Measurements from ENCODE around the gene EHBP1.
A peak's percentile ranks its signal among the peaks of the same experiment; 100 is the strongest.
"Not testable (repeated sequence)": the region's sequence is repeated elsewhere in the genome, so short reads cannot be mapped to it uniquely, and the experiment has no call there.

The EHBP1 gene

GRCh38 chr2:62705859-62706720, 577 bp downstream of the EHBP1 start:
- DNase-seq: peak in 52 of 56 donors; percentile 19 to 92 (median 70)

DNA sequence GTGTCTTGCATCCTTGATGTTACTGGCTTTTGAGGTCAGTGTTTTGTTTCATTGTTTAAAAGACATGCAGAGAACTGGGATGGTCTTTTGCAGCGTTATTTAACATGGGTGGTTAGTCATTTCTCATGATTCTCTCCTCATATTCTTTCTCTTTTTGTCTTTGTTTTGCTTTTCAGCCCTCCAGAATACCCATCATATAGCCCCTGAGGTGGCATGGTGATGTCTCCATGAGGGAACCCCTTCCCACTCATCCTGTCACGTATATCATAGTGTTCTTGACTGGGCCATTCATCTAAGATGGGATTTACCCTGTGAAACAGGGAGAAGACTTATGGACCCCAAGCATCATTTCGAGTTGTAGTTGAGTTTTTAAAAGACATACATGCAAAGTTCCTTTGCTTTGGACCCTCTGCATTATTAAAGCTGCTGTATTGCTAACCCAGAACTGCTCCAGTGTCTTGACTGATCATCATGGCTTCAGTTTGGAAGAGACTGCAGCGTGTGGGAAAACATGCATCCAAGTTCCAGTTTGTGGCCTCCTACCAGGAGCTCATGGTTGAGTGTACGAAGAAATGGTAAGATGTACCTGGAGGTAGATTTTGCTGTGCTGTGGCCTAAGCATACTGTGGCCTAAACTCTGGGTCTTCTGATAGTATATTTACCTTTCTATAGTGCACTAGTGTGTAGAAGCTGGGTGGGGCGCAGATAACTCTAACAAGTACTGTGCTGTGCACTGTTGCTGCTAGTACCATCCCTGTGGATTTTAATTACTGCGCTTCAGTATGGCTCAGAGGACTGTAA, 1.4 kb downstream of the EHBP1 start:
- peak in 2 of 56 donors; percentile 16 to 27 for DNase-seq

GRCh38 chr2:62708751-62709150, 3.2 kb downstream of the EHBP1 start:
- no peak for DNase-seq

GRCh38 chr2:62711832-62712494, 6.5 kb downstream of the EHBP1 start:
- DNase-seq: no peak

GRCh38 chr2:62713196-62713595, 7.7 kb downstream of the EHBP1 start:
- not testable (repeated sequence) for DNase-seq

DNA sequence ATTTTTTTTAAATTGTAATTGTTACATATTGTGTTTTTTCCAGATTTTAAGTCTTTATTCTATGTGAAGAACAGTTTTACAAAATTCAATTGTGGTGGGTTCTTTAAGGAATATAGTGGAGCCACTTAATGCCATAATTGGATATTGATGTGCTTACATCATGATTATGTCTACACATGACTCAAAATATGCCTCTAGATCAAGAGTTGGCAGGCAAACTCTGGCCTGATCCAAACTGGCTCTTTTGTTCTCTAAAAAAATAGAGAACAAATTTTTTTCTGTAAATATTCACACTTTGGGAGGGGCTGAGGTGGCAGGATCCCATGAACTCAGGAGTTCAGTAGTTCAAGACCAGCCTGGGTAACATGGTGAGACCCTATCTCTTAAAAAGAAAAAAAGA, 8.3 kb downstream of the EHBP1 start:
- DNase-seq: no peak

DNA sequence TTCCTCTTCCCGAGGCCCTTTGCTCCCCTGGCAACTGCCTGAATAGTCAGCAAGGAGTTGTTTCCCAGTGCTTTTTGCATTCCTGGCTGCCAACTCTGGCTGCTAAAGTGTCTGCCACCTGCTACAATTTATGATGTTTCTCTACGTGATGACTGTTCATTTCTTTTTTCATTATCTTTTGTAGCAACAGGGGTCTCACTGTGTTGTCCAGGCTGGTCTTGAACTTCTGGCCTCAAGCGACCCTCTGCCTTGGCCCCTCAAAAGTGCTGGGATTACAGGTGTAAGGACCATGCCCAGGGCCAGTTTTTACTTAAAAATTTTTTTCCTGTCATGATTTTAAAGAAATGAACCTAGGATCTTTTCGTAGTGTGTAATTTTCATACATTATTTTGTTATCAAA, 11.3 kb downstream of the EHBP1 start:
- DNase-seq: no peak

DNA sequence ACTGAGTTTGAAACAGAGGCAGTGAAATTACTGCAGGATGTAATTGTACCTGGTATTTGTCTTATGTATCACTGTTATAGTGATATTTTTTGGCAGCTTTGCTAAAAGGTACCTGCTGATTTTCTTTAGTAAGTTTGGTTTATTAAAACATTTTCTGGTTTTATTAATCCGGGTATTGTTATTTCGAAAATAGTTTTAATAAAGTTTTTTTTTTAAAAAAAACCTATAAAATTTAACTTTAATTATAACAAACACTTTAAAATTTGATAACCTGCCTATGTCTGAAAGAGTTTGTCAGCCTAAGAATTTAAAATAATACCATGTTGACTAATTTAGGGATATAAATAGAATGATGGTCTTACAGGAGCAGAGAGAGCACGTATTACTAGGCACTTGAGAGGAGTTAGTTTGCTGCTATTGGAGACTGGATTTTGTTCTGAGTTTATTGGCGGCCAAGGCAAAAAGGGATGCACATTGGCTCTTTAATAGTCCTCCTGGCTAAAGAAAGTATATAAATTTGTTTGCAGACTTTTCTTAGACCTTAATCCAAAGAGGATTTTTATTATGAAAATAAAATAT, 12.1 kb downstream of the EHBP1 start:
- no peak for DNase-seq

- no peak for DNase-seq
These were observed 12.8 kb downstream of the EHBP1 start for GRCh38 chr2:62718225-62718822.

GRCh38 chr2:62719757-62720156, 14.2 kb downstream of the EHBP1 start:
- no peak for DNase-seq

- no peak for DNase-seq
These were observed 17.2 kb downstream of the EHBP1 start for GRCh38 chr2:62722679-62723078.

DNA sequence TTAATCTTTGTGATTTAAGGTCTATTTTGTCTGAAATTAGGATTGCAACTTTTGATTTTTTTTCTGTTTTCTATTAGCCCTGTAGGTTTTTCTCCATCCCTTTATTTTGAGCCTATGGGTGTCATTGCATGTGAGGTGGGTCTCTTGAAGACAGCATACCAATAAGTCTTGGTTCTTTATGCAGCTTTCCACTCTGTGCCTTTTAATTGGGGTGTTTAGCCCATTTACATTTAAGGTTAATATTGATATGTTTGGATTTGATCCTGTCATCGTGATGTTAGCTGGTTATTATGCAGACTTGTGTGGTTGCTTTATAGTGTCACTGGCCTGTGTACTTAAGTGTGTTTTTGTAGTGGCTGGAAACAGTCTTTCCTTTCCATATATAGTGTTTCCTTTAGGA, 17.7 kb downstream of the EHBP1 start:
- no peak for DNase-seq

DNA sequence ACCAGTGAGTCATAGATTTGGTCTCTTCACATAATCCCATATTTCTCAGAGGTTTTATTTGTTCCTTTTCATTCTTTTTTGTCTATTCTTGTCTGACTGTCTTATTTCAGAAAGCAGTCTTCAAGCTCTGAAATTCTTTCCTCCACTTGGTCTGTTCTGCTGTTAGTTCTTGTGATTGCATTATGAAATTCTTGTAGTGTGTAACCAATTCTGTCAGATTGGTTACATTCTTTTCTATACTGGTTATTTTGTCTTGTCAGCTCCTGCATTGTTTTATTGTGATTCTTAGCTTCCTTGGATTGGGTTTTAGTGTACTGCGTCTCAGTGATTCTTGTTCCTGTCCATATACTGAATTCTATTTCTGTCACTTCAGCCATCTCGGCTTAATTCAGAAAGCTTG, 18.6 kb downstream of the EHBP1 start:
- DNase-seq: no peak

- DNase-seq: peak in 47 of 56 donors; percentile 2 to 73 (median 28)
These were observed 19.6 kb downstream of the EHBP1 start for GRCh38 chr2:62724886-62725711.

- peak in 1 of 56 donors; percentile 0 for DNase-seq
These were observed 20.2 kb downstream of the EHBP1 start for GRCh38 chr2:62725712-62726055.

DNA sequence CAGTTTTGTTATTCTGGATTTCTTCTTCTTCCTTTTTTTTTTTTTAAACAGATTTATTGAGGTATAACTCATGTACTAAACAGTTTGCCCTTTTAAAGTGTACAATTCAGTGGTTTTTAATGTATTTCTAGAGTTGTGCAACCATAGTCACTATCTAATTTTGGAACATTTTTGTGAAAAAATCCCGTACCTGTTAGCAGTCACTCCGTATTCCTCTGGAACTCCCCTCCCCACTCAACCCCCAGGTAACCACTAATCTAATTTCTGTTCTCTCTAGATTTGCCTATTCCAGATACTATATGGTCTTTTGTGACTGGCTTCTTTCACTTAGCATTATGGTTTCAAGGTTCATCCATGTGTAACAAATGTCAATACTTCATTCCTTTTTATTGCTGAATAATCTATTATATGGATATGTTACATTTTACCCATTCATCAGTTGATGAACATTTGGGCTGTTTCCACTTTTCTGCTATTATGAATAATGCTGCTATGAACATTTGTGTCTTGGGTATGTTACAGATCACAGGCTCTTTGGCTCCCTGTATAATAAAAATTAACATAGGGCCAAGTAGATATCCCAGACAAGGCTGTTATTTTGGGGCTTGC, 21.9 kb downstream of the EHBP1 start:
- DNase-seq: no peak

DNA sequence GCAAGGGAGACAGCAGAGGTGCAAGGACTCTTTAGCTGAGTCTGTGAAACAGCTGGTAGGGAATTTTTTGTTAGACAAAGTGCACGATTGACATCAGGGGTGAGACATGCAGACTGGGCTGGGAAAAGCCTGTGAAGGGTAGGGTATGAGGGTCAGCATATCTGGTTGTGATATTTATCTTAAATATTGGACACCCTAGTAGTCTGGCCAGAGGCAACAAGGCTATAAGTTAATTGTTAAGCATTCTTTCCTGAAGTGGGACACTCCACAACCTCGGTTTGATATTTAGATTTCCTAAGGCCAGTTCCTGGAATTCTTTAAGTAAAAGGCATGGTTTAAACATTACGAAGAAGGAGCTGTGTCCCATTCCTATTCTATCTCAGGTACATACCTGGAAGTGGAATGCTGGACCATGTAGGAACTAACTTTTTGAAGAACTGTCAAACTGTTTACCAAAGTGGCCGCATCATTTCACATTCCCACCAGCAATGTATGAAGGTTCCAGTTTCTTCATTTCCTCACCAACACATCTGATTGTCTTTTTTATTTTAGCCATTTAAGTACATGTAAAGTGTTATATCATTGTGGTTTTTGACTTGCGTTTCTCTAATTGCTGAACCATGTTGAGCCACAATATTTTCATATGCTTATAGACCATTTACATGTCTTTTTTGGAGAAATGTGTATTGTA, 22.5 kb downstream of the EHBP1 start:
- DNase-seq: no peak

DNA sequence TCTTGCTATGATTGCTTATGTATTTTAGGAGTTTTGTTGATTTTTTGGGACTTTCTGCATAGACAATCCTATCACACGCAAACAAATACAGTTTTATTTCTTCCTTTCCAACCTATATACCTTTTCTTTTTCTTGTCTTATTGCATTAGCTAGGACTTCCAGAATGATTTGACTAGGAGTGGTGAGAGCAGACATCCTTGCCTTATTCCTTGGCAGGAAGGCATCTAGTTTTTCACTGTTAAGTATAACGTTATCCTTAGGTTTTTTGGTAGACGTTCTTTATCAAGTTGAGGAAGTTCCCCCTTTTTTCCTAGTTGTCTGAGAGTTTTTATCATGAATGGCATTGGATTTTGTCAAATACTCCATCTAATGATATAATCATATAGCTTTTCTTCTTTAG, 25.8 kb downstream of the EHBP1 start:
- DNase-seq: no peak

DNA sequence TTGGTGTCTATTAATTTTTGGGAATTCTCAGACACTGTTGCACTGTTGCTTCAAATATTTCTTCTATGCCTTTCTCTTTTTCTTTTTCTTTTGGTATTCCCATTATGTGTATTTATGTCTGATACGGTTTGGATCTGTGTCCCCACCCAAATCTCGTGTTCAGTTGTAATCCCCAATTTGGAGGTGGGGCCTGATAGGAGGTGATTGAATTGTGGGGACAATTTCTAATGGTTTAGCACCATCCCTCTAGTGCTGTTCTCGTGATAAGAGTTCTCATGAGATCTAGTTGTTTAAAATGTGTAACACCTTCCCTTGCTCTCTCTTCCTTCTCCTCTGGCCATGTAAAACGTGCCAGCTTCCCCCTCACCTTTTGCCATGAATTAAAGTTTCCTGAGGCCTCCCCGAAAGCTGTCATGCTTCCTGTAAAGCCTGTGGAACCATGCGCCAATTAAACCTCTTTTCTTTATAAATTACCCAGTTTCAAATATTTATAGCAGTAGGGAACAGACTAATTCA, 26.8 kb downstream of the EHBP1 start:
- DNase-seq: no peak
